ENCODE results near the gene KRTAP10-5.

The KRTAP10-5 gene

GRCh38 chr21:44544566-44544965 is 35.8 kb downstream of the KRTAP10-5 start:
- H3K27me3 ChIP-seq (ENCODE audit: insufficient read depth, poor library complexity, severe bottlenecking), result peaks cover 5% of the 10 kb centered on the region
- no peak overlapping the region for H3K27ac ChIP-seq (replicated peaks)
- TF ChIP-seq, protein P1, sequence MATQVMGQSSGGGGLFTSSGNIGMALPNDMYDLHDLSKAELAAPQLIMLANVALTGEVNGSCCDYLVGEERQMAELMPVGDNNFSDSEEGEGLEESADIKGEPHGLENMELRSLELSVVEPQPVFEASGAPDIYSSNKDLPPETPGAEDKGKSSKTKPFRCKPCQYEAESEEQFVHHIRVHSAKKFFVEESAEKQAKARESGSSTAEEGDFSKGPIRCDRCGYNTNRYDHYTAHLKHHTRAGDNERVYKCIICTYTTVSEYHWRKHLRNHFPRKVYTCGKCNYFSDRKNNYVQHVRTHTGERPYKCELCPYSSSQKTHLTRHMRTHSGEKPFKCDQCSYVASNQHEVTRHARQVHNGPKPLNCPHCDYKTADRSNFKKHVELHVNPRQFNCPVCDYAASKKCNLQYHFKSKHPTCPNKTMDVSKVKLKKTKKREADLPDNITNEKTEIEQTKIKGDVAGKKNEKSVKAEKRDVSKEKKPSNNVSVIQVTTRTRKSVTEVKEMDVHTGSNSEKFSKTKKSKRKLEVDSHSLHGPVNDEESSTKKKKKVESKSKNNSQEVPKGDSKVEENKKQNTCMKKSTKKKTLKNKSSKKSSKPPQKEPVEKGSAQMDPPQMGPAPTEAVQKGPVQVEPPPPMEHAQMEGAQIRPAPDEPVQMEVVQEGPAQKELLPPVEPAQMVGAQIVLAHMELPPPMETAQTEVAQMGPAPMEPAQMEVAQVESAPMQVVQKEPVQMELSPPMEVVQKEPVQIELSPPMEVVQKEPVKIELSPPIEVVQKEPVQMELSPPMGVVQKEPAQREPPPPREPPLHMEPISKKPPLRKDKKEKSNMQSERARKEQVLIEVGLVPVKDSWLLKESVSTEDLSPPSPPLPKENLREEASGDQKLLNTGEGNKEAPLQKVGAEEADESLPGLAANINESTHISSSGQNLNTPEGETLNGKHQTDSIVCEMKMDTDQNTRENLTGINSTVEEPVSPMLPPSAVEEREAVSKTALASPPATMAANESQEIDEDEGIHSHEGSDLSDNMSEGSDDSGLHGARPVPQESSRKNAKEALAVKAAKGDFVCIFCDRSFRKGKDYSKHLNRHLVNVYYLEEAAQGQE (IDR thresholded peaks at IDR 0.05; ENCODE audit: insufficient replicate concordance, low read depth), result no peak
- TF ChIP-seq, protein P2, sequence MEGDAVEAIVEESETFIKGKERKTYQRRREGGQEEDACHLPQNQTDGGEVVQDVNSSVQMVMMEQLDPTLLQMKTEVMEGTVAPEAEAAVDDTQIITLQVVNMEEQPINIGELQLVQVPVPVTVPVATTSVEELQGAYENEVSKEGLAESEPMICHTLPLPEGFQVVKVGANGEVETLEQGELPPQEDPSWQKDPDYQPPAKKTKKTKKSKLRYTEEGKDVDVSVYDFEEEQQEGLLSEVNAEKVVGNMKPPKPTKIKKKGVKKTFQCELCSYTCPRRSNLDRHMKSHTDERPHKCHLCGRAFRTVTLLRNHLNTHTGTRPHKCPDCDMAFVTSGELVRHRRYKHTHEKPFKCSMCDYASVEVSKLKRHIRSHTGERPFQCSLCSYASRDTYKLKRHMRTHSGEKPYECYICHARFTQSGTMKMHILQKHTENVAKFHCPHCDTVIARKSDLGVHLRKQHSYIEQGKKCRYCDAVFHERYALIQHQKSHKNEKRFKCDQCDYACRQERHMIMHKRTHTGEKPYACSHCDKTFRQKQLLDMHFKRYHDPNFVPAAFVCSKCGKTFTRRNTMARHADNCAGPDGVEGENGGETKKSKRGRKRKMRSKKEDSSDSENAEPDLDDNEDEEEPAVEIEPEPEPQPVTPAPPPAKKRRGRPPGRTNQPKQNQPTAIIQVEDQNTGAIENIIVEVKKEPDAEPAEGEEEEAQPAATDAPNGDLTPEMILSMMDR (IDR thresholded peaks at IDR 0.05; ENCODE audit: insufficient read depth, low read length), result no peak
- TF ChIP-seq SPI1 (IDR thresholded peaks at IDR 0.05; ENCODE audit: borderline replicate concordance, low read depth), result no peak
- no peak for TF ChIP-seq POLR2AphosphoS5 (IDR thresholded peaks at IDR 0.05; ENCODE audit: low read depth)
- TF ChIP-seq GABPA (IDR thresholded peaks at IDR 0.05; ENCODE audit: low read depth), result no peak
- no peak for DNase-seq (ENCODE audit: low read depth in 1 of 2, low spot score in 1 of 2)
- no peak overlapping the region for H3K4me3 ChIP-seq (replicated peaks; ENCODE audit: insufficient read depth, low read length)

DNA sequence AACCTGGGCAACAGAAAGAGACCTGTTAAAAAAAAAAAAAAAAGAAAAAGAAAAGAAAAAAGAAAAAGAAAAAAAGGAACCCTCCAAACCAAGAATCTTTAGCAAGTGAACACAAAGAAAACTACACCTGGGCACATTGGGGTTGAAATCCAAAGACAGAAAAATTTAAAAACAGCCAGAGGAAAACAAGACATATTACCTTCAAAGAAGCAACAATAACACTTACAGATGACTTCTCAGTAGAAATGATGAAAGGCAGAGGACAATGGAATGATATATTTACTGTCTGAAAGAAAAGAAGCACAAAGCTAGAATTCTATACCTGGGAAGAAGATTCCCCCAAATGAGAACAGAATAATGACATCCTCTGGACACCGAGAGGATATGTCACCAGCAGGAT is 37.7 kb downstream of the KRTAP10-5 start:
- no peak for DNase-seq (ENCODE audit: low read depth in 1 of 2, low spot score in 1 of 2)
- peaks cover 3% of the 10 kb centered on the region for H3K27me3 ChIP-seq (ENCODE audit: insufficient read depth, poor library complexity, severe bottlenecking)
- H3K27ac ChIP-seq (replicated peaks), result no peak overlapping the region
- no peak overlapping the region for H3K4me3 ChIP-seq (replicated peaks; ENCODE audit: insufficient read depth, low read length)
- TF ChIP-seq, protein P2 (IDR thresholded peaks at IDR 0.05; ENCODE audit: insufficient read depth, low read length), result no peak
- TF ChIP-seq POLR2AphosphoS5 (IDR thresholded peaks at IDR 0.05; ENCODE audit: low read depth), result no peak
- no peak for TF ChIP-seq GABPA (IDR thresholded peaks at IDR 0.05; ENCODE audit: low read depth)
- TF ChIP-seq, protein P1 (IDR thresholded peaks at IDR 0.05; ENCODE audit: insufficient replicate concordance, low read depth), result no peak
- TF ChIP-seq SPI1 (IDR thresholded peaks at IDR 0.05; ENCODE audit: borderline replicate concordance, low read depth), result no peak

GRCh38 chr21:44540741-44541288 is 39.6 kb downstream of the KRTAP10-5 start:
- no peak for DNase-seq (ENCODE audit: low read depth in 1 of 2, low spot score in 1 of 2)
- Histone ChIP-seq H3K27me3 (ENCODE audit: insufficient read depth, poor library complexity, severe bottlenecking) (no peaks in the 10 kb centered on the region), H3K27ac (replicated peaks) (no peak overlapping the region)

More at GRCh38 chr21:44540741-44541288, 39.6 kb downstream of the KRTAP10-5 start:
- no peak overlapping the region for H3K4me3 ChIP-seq (replicated peaks; ENCODE audit: insufficient read depth, low read length)
- TF ChIP-seq POLR2AphosphoS5 (IDR thresholded peaks at IDR 0.05; ENCODE audit: low read depth) (no peak), GABPA (IDR thresholded peaks at IDR 0.05; ENCODE audit: low read depth) (no peak), SPI1 (IDR thresholded peaks at IDR 0.05; ENCODE audit: borderline replicate concordance, low read depth) (no peak)
- TF ChIP-seq, protein P1 (IDR thresholded peaks at IDR 0.05; ENCODE audit: insufficient replicate concordance, low read depth), result no peak
- TF ChIP-seq, protein P2 (IDR thresholded peaks at IDR 0.05; ENCODE audit: insufficient read depth, low read length), result no peak

Data from HL-60 (cell line).